Glutamatergic neuron (in vitro differentiated cells): ENCODE results near the gene TOM1L2. TPM values are rescaled to one million over a fixed set of nuclear protein-coding genes. Genes with fewer than 3 reads are reported as not detected.

Experiments used
- DNase-seq: peaks from one replicate; pipeline ENCODE4 v3.0.0; 2022
- H3K27ac Mint-ChIP-seq: one replicate; pipeline ENCODE4 v1.8.0; 2020; ENCODE audit warnings: mild to moderate bottlenecking, mixed read lengths, inconsistent platforms; ENCODE audit not compliant: unreplicated experiment
- H3K27me3 Mint-ChIP-seq: one replicate; pipeline ENCODE4 v1.8.0; 2020; ENCODE audit warnings: mild to moderate bottlenecking, moderate library complexity, mixed read lengths, inconsistent platforms; ENCODE audit not compliant: unreplicated experiment
- H3K36me3 Mint-ChIP-seq: one replicate; pipeline ENCODE4 v1.8.0; 2020; ENCODE audit warnings: mild to moderate bottlenecking, mixed read lengths, inconsistent platforms; ENCODE audit not compliant: unreplicated experiment
- H3K4me1 Mint-ChIP-seq: one replicate; pipeline ENCODE4 v1.8.0; 2020; ENCODE audit warnings: mild to moderate bottlenecking, low read depth, mixed read lengths, inconsistent platforms; ENCODE audit not compliant: unreplicated experiment
- H3K4me3 Mint-ChIP-seq: one replicate; pipeline ENCODE4 v1.8.0; 2020; ENCODE audit warnings: mild to moderate bottlenecking, mixed read lengths, inconsistent platforms; ENCODE audit not compliant: unreplicated experiment
- H3K9me3 Mint-ChIP-seq: one replicate; pipeline ENCODE4 v1.8.0; 2020; ENCODE audit warnings: mild to moderate bottlenecking, moderate library complexity, mixed read lengths, inconsistent platforms; ENCODE audit not compliant: unreplicated experiment
- CTCF ChIP-seq: fragments of 200-600 bp; sonication (generic); IDR thresholded peaks from one replicate; pipeline ENCODE4 v1.5.0; 2021; ENCODE audit not compliant: partially characterized antibody, unreplicated experiment
- total RNA-seq: library from RNA; stranded (reverse); fragmentation: NEBNext Ultra II Directional; extraction: Animal tissue kit (Norgen Biotek cat#: 25700); gene quantifications from one replicate; pipeline ENCODE4 v1.2.1, GENCODE V29; 2021; ENCODE audit not compliant: unreplicated experiment

The TOM1L2 gene
- total RNA-seq, 1 donor from 2014 or later, result 62.8 TPM

- no peak for TF ChIP-seq CTCF
- H3K4me1 Mint-ChIP-seq, result peaks cover 2% of the 10 kb centered on the region
- H3K27me3 Mint-ChIP-seq, result peaks cover 4% of the 10 kb centered on the region
- H3K36me3 Mint-ChIP-seq, result peaks cover 6% of the 10 kb centered on the region
- DNase-seq, result no peak
- H3K27ac Mint-ChIP-seq, result no peak overlapping the region
- H3K9me3 Mint-ChIP-seq, result no peaks in the 10 kb centered on the region
- H3K4me3 Mint-ChIP-seq, result no peak overlapping the region
Measured at GRCh38 chr17:17952691-17953090, 19.5 kb downstream of the TOM1L2 start.

GRCh38 chr17:17951524-17951923 is 20.7 kb downstream of the TOM1L2 start:
- Mint-ChIP-seq H3K27ac (peak overlapping the region; percentile 7), H3K4me1 (peaks cover 4% of the 10 kb centered on the region), H3K9me3 (no peaks in the 10 kb centered on the region), H3K27me3 (peaks cover 4% of the 10 kb centered on the region), H3K4me3 (no peak overlapping the region), H3K36me3 (peaks cover 6% of the 10 kb centered on the region)
- no peak for TF ChIP-seq CTCF
- DNase-seq, result no peak

- DNase-seq, result no peak
- Mint-ChIP-seq H3K9me3 (no peaks in the 10 kb centered on the region), H3K4me3 (no peak overlapping the region), H3K36me3 (peaks cover 3% of the 10 kb centered on the region), H3K4me1 (peaks cover 6% of the 10 kb centered on the region), H3K27ac (no peak overlapping the region), H3K27me3 (peaks cover 4% of the 10 kb centered on the region)
- no peak for TF ChIP-seq CTCF
Measured at GRCh38 chr17:17950806-17951205, 21.4 kb downstream of the TOM1L2 start.

GRCh38 chr17:17950347-17950746 is 21.9 kb downstream of the TOM1L2 start:
- peaks cover 2% of the 10 kb centered on the region for H3K27me3 Mint-ChIP-seq
- no peak overlapping the region for H3K4me3 Mint-ChIP-seq
- H3K9me3 Mint-ChIP-seq, result peaks cover 2% of the 10 kb centered on the region
- no peak for TF ChIP-seq CTCF
- no peaks in the 10 kb centered on the region for H3K36me3 Mint-ChIP-seq
- no peak overlapping the region for H3K27ac Mint-ChIP-seq
- DNase-seq, result no peak
- peaks cover 8% of the 10 kb centered on the region for H3K4me1 Mint-ChIP-seq

GRCh38 chr17:17947966-17948365 is 24.2 kb downstream of the TOM1L2 start:
- Mint-ChIP-seq H3K9me3 (peaks cover 8% of the 10 kb centered on the region), H3K27me3 (peaks cover 4% of the 10 kb centered on the region), H3K4me3 (no peak overlapping the region), H3K4me1 (peaks cover 32% of the 10 kb centered on the region), H3K27ac (no peak overlapping the region), H3K36me3 (no peaks in the 10 kb centered on the region)
- DNase-seq, result no peak
- no peak for TF ChIP-seq CTCF
